NCI-H526 (cell line): Measurements from ENCODE around the gene MYH9.
"Not testable (repeated sequence)": the region's sequence is repeated elsewhere in the genome, so short reads cannot be mapped to it uniquely, and the experiment has no call there.

ENCODE experiments used
- DNase-seq, 2 experiments: peaks; one replicate each; lab custom pipeline; 2025; lab: John Stamatoyannopoulos, UW

MYH9 gene

DNA sequence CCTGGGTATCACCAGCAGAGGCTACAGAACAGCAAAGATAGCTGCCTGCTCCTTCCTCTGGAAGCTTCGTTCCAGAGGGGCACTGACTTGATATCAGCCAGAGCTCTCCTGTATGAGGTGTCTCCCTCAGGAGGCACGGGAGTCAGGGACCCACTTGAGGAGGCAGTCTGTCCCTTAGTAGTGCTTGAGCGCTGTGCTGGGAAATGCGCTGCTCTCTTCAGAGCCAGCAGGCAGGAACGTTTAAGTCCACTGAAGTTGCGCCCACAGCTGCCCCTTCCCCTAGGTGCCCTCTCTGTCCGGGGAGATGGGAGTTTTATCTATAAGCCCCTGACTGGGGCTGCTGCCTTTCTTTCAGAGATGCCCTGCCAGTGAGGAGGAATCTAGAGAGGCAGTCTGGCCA is 116.5 kb downstream of the MYH9 start:
- DNase-seq = not testable (repeated sequence)

DNA sequence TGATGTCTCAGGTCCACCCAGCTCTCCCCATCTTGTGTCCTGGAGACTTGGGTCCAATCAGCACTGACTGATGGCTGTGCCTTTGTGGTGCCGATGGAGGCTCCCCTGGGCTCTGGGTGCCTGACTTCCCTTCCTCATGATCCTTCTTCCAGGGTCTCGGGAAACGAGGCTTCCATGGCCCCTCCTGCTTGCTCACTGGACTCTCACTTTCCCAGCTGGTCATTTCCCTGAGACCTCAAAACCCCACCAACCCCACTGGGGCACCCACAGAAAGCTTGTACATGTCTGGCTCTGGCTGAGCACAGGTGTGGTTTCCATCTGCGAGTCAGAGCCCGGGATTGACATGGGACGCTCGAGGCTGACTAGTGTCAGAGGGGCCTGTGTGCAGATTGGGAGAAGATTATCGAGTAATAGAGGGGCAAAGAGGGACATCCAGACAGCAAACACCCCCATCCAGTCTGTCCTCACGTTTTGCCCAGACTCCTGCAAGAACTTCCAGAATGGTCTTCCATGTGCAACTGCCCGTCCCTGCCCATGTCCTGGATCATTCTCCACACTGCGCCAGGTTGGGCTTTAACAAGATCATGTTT is 119.8 kb downstream of the MYH9 start:
- DNase-seq = no peak

DNA sequence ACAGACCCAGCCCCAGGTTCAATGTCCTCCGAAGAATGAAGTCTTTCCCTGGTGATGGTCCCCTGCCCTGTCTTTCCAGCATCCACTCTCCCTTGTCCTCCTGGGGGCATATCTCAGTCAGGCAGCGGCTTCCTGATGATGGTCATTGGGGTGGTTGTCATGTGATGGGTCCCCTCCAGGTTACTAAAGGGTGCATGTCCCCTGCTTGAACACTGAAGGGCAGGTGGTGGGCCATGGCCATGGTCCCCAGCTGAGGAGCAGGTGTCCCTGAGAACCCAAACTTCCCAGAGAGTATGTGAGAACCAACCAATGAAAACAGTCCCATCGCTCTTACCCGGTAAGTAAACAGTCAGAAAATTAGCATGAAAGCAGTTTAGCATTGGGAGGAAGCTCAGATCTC is 120.7 kb downstream of the MYH9 start:
- DNase-seq = no peak

DNA sequence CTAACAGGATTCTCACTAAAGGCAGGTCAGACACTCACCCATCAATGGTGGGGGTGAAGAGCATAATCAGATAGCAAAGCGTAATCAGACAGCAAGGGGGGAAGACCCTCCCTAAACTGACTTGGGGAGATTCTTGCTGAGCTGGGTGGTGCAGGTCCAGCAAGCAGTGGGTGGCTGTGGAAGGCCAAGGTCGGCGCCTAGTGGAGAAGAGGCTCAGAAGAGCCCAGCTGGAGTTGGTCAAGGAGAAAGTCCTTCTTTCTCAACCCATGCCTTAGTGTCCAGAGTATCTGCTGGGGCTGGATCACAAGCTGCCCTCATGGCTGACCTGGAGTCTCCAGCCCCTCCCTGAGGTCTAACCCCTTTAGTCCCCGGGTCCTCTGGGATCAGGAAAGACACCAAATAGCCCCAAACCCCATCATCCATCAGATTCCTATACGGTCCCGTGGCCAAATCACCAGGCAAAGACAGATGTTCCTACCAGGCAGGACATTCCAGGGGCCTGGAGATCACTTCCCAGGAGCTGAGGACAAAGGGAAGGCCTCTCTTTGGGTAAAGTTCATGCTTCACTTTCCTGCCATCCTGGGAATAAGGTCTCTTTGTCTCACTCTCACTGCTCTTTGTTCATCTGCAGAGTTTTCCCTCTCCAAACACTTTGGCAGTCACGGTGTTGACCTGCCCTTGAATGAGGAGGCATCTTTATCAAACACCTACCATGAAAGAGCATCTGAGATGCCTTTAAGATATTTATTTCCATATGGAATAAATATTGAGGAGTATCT is 123.7 kb downstream of the MYH9 start:
- DNase-seq = not testable (repeated sequence)

DNA sequence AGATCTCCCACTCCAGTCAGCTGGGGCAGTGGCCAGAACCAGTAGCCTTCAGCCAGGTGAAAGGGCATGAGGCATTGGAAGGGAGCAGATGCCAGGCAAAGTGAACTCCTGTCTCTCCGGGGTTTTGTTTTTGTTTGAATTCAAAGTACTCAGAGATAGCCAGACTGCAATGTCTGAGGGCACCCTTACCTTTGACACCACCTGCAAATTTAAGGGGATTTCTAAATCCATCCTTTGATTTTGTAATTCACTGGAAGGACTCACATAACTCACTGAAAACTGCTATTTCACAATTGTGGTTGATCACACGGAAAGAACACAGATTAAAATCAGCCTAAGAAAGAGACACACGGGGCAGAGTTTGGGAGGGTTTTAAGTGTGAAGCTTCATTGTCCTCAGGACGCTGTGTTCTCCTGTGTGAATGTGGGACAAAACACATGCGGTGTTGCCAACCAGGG is 124.5 kb downstream of the MYH9 start:
- not testable (repeated sequence) for DNase-seq

DNA sequence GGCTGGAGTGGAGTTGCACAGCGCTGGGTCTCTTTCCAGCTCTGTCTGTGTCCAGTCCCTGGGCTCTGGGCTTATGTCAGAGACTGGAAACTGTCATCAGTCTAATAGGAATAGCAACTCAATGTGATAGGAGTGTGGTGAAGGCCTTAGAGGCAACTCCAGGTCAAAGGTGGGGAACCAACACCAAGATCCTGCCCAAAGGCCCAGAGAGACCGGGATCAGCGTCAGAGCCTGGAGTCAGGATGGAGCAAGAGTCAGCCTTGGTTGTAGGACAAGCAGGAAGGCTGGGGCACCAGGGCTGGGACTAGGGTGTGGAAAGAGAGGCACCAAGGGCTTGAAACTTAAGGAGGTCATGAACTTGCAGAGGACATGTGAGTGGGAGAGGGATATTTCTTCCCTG is 125.5 kb downstream of the MYH9 start:
- DNase-seq = not testable (repeated sequence)

DNA sequence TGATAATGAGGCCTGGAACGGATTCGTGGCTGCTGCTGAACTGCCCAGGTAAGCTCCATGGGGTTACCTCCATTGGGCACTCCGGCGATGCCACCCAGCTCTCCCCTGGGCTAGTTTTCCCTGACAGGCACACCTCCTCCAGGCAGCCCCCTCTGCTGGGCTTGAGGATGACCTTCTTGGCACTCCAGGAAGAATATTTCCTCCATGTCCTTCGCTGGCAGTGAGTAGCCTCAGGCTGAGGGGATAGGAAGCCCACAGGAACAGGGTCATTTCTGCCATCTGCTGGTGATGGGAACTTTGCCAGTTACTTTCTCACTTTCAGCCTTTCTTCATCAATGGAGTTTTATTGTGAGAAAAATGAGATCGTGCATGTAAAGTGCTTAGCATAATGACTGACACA is 126.1 kb downstream of the MYH9 start:
- not testable (repeated sequence) for DNase-seq

DNA sequence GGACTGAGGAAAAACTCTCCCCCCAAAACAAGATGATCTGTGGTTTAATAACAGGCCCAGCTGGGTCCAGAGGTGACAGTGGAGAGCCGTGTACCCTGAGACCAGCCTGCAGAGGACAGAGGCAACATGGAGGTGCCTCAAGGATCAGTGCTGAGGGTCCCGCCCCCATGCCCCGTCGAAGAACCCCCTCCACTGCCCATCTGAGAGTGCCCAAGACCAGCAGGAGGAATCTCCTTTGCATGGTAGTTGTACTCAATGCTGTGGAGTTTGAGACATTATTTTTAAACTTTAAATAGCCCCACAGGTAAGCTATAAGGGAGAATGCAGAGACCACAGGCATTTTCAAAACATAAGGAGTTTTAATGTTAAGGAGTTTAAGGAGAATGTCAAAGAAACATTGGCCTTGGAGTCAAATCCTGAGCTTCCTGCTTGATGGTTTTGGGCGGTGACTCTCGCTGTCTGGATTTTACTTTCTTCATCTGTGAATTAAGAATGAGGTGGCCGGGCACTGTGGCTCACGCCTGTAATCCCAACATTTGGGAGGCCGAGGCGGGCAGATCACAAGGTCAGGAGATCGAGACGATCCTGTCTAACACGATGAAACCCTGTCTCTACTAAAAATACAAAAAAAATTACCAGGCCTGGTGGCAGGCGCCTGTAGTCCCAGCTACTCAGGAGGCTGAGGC is 128.0 kb downstream of the MYH9 start:
- DNase-seq = no peak

DNA sequence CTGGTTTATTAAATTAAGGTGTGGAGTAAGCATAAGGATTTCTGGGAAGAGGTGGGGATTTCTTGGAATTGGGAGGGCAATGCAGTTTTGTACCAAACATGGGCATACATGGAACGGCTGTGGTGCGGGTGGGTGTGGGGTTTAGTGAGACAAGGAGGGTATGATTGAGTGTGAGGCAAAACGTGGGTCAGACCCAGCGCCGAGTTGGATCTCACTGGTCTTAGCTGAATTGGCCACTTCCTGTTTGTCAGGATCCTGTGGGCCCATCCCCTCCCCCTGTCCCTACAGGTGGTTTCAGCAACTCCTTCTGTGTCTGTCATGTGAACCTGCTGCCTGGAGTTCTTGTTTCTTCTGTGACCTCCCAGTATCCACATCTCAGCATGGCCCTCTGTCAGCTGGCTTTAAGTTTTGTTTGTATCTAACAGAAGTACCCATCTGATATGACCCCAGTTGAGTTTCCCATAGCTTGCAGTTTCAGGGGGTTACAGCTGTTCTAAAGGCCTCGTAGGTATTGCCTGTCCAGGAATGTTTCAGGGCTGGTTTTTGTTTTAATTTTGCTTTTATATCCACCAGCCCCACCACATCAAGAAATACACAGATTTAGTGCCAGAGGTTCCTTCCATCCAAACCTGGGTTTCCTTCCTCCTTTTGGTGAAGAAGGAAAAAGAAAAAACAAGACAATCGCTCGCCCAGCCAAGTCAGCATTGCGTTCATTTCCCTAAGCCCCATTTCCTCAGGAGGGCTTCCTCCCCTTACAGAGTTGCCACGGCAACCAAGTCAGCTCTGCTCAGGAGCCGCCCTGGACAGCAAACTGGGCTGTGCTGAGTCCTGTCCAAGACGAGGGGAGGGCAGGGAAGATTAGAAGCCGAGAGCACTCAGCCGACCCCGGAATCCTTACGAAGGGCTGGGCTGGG is 128.8 kb downstream of the MYH9 start:
- DNase-seq = no peak

DNA sequence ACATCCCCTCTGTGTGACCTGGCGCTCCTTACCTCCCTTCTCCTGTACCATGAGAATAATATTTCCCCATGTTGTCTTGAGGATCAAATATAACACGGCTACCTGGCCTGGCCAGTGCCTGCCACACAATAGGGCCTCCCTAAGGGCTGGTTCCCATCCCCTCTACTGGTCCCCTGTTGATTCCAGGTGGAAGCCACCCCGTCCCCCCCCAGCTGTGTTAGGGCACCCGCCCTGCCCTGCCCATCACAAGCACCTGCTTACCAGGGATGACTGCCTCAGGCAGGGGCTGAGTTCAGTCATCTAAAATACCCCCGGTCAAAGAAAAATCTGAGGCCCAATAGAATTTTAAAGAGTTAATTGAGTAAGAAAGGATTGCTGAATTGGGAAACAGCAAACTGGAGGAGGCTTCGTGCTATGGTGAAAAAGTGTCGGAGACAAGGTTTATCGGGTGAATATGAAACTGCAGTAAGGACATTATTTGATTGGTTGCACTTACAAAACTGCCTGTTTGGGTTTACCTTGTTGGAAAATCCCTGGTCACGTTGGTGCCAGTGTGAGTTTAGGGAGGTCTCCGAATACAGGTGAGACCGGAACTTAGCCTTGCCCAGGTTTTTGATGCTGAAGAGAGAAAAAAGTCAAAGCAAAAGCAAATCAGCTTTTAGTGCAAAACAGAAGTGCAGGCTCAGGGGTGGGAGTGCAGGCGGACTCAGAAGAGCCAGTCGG is 129.7 kb downstream of the MYH9 start:
- no peak for DNase-seq

DNA sequence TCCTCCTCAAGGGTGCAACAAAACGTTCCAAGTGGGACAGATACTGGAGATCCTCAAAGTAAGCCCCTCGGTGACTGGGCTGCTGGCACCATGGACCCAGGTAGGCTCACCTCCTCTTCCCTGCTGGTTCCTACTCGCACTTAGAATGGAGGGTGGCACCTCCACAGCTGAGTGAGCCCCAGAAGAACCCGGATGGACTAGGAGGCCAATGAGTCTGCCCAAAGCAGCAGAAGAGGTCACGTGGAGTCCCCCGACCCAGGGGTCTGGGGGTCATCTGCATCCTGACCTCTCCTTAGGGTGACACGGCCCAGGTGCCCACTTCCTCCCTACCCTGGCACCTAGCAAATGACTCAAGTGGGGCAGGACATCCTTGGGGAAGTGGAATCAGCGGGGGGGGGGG is 130.5 kb downstream of the MYH9 start:
- DNase-seq = no peak

DNA sequence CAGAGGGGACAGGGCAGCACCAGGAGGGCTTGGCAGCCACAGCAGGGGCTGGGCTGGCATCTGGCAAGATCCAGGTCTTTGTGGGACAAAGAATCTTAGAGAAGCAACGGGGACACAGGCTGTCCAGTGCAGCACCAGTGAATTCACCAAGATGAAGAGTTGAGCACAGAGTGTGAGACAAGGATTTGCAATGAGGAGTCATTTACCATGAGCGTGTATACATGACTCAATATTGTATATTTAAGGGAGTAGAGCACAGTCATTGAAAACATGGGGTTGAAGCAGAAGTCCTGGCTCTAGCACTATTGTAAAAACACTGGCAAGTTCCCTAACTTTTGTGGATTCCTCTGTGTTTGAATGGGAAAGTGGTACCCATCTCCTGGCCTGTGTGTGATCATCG is 131.3 kb downstream of the MYH9 start:
- DNase-seq = no peak

DNA sequence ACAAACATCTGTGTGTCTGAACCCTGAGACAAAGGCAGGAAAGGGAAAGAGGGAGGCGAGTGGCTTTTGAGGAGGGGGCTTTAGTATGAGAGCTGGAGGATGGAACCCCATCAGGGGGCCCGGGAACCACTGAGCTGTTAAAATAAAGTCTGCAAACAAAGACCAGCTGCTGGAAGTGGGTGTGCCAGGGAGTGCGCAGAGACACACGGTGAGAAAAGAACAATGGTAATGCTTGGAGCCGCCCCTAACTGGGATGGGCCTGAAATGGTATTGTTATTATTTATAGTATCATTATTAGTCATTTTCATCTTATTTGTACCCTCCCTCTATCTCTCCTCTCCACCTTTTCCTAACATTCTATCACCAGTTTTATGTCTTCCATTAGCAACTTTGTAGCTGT is 132.2 kb downstream of the MYH9 start:
- DNase-seq = not testable (repeated sequence)

DNA sequence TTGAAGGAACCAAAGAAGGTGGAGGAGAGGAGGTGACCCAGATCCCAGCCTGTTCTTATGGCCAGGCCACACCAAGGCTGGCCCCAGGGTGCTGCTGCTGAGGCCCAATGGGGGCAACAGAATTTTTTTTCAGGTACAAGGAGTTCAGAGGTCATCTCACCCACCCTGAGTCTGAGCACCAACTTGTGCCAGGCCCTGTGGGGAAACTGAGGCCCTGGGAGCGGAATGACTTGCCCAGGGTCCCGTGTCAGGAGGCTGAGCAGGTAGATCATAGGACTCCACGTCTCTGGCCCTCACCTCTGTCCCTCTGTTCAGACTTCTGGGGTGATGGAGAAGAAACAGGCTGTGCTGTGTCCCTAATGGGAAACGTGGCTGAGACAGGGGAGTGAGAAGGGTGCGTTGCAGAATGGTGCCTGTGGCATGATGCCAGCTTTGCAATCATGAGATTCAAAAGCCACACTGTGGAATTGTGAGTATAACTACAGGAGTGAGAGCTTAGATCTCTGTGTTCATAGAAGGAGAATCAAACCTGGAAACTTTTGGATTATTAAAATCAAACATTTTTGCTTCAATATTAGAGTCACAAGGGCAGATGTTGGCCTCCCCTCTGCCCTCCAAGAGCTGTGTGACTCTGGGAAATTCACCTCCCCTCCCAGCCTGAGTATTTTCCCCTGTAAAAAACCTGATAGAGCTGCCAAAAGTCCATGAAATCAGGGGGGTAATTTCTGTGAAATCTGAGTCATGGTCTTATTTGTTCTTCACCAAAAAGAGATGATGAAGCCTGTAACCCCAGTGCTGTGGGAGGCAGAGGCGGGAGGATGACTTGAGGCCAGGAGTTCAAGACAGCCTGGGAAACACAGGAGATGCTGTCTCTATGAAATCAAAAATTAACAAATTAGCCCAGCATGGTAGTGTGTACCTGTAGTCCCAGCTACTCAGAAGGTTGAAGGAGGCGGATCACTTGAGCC is 134.0 kb downstream of the MYH9 start:
- DNase-seq = no peak

DNA sequence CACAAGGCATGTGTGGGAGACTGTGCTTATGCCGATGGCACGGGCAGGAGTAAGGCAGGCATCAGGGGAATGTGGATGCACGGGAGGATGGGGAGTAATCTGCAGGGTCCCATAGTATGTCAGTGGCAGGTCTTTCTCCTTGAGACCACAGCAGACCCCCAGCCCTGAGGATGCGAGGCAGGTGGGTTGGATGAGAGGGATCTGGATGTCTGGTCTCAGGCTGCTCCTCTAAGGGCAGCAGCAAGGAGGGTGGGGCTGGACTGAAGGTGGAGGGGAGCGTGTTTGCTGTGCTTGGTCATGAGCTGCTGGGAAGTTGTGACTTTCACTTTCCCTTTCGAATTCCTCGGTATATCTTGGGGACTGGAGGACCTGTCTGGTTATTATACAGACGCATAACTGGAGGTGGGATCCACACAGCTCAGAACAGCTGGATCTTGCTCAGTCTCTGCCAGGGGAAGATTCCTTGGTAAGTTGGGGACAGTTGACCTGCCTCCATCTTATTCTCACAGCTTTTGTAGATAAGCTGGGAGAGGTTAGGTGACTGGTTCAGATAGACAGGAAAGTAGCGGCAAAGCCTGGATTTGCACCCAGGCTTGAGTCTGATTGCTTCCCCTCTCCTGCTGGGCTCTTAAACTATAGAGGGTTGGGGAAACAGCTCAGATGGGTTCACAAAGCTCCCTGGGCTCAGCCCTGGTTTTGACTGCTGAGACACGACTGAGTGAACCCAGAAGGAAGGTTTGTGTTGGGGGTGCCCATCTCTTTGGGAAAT is 134.8 kb downstream of the MYH9 start, which contains the start of gene APOL1:
APOL1 (plus strand) TSS at position 380 of the 769 bp plus-strand sequence. CDS start 1,823 bp downstream, outside the sequence.
- DNase-seq = no peak

DNA sequence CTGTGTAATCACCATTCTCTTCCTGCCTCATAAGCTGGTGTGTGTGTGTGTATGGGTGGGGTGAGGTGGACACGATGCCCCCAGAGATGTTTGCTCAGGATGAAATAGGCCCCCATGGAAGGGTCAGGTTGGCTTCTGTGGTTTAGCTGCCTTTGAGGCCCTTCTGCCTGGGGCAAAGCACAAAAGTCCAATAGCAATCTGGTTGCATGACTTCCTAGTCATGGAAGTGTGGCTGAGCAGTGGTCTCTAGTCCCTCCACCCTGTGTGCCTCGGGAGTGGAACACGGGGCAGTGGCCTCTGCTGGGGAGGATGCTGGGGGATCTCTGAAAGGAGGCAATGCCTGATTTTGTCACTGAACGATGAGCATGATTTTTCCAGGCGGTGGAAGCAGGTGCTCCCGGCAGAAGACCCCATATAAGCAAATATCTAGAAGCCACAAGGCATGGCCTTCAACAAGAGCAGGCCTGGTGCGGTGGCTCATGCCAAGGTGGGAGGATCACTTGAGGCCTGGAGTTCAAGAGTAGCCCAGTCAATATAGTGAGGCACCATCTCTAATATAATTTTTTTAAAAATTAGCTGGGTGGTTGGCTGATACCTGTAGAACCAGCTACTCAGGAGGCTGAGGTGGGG is 135.7 kb downstream of the MYH9 start:
- DNase-seq = not testable (repeated sequence)

DNA sequence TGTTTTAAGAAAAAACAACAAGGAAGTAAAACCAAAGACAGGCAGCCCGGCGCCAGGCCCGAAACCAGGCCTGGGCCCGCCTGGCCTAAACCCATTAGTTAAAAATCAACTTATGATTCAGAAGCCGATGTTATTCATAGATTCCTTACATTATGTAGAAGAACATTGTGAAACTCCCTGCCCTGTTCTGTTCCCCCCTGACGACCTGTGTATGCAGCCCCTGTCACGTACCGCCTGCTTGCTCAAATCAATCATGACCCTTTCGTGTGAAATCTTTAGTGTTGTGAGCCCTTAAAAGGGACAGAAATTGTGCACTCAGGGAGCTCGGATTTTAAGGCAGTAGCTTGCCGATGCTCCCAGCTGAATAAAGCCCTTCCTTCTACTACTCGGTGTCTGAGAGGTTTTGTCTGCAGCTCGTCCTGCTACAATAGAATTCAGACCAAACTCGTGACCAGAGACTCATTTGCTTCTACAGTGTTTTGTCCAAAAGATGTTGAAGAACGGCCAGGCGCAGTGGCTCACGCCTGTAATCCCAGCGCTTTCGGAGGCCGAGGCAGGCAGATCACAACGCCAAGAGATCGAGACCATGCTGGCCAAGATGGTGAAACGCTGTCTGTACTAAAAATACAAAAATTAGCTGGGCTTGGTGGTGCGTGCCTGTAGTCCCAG is 137.3 kb downstream of the MYH9 start:
- DNase-seq = not testable (repeated sequence)

DNA sequence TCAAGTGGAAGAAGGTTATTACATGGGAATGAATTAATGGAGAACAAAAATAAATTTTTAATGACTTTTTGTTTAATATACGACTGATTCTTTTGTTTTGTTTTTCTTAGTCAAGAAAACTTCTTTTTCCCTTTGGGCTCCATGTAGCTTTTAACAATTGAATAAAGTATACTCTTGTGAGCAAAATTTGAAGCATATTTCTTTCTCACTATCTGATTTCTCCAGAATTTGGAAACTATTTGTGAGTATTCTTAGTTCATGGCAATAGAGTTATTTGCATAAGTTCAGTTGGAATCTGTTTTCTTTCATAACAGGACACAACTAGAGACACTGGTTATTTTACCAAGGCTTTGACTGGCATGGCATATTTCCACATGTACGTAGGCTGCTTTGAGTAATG is 138.6 kb downstream of the MYH9 start:
- no peak for DNase-seq
